Body of pancreas (tissue), 4 donors: ENCODE data around the gene TCOF1. TPM values are rescaled to one million over a fixed set of nuclear protein-coding genes. Genes with fewer than 3 reads are reported as not detected.

Experiments
- ATAC-seq: fragments of 150-250 bp; one replicate; pipeline ENCODE4 v1.9.1; 2016
- DNase-seq, 4 donors: peaks; one replicate each; pipeline ENCODE4 v3.0.0-alpha.2; 2019
- H3K27ac ChIP-seq, 4 donors: fragments of 200-600 bp; sonication (generic); 1 replicate in 3 of 4; 2 replicates in 1 of 4; pipeline versions ENCODE4 v1.5.1 to v1.6.1; 2016 to 2019; ENCODE audit warnings: mild to moderate bottlenecking in 1 of 4, mixed read lengths in 1 of 4, moderate library complexity in 1 of 4
- H3K27me3 ChIP-seq, 2 donors: fragments of 200-600 bp; sonication (generic); one replicate each; pipeline ENCODE4 v1.6.0; 2016; ENCODE audit warnings: mild to moderate bottlenecking in 1 of 2
- H3K36me3 ChIP-seq, 2 donors: fragments of 200-600 bp; sonication (generic); replicated peaks in 1 of 2; 2 replicates each; pipeline ENCODE4 v1.5.1; 2016; ENCODE audit warnings: low read depth in 2 of 2; ENCODE audit not compliant: insufficient read depth in 1 of 2
- H3K4me1 ChIP-seq: fragments of 200-600 bp; sonication (generic); one replicate; pipeline ENCODE4 v1.6.0; 2016
- H3K4me3 ChIP-seq, 2 donors: fragments of 200-600 bp; sonication (generic); 1 replicate in 1 of 2; 2 replicates in 1 of 2; pipeline ENCODE4 v1.5.1; 2016 to 2019
- H3K9me3 ChIP-seq, 3 donors: fragments of 200-600 bp; sonication (generic); 1 replicate in 2 of 3; 2 replicates in 1 of 3; pipeline ENCODE4 v1.5.1; 2016
- POLR2A ChIP-seq, 3 donors: fragments of 450-650 bp; IDR thresholded peaks; one replicate each; pipeline ENCODE4 v1.6.1; 2016; ENCODE audit warnings: antibody characterized with exemption in 3 of 3, mild to moderate bottlenecking in 2 of 3
- WGBS, 2 donors: methylation state at CpG; one replicate each; pipeline ENCODE4 v1.1.5; 2017; 5-methylcytosine and 5-hydroxymethylcytosine counted together
- intact Hi-C: fragments of 100-400 bp; cut with DNase I; formaldehyde crosslinking; loops from one replicate; pipeline ENCODE4 v1.15.1; 2023
- total RNA-seq, 2 donors: library from RNA; depleted of rRNA; stranded (reverse); fragments of >200 nt; gene quantifications; one replicate each; pipeline ENCODE4 v1.1.0, GENCODE V29; 2016
- TF ChIP-seq, protein P1 (sequence below), 7 experiments: fragments of 450-650 bp in 4 of 7; fragments of 200-600 bp in 3 of 7; sonication (generic) in 3 of 7; IDR thresholded peaks; one replicate each; pipeline ENCODE4 v1.5.1; 2016 to 2019; ENCODE audit warnings: antibody characterized with exemption in 7 of 7

The TCOF1 gene
- total RNA-seq, 2 donors from 2014 or later, result 18.9 to 23.4 TPM

DNA sequence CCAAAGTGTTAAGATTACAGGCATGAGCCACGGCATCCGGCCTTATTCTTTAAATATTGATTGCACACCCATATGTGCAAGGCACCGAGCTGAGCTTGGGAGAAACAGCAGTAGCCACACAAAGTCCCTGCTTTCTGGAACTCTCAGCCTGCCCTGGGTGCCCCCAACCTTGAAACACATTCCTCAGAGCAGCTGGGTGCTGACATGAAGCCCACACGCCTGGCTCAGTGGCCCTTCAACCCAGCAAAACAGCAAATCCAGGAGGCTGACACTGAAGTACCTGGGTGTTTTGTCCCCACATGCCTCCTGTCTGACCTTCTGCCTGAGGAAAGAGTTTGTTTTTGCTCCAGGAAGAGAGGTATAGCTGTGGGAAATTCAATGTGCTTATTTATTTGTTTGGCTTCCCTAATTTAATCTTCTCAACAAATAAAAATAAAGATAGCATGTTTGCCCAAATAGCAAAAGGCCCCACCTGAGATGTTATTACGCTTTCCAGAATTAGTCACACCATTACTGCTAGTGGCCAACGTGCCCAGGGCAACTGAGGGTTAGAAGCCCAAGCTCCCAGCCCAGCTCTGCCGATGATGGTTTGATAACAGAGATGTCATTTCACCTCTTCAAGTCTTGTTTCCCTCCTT, 13.4 kb upstream of the TCOF1 start:
- TF ChIP-seq POLR2A (IDR thresholded peaks at IDR 0.05), result no peak
- TF ChIP-seq, protein P1, sequence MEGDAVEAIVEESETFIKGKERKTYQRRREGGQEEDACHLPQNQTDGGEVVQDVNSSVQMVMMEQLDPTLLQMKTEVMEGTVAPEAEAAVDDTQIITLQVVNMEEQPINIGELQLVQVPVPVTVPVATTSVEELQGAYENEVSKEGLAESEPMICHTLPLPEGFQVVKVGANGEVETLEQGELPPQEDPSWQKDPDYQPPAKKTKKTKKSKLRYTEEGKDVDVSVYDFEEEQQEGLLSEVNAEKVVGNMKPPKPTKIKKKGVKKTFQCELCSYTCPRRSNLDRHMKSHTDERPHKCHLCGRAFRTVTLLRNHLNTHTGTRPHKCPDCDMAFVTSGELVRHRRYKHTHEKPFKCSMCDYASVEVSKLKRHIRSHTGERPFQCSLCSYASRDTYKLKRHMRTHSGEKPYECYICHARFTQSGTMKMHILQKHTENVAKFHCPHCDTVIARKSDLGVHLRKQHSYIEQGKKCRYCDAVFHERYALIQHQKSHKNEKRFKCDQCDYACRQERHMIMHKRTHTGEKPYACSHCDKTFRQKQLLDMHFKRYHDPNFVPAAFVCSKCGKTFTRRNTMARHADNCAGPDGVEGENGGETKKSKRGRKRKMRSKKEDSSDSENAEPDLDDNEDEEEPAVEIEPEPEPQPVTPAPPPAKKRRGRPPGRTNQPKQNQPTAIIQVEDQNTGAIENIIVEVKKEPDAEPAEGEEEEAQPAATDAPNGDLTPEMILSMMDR (IDR thresholded peaks at IDR 0.05), result no peak

DNA sequence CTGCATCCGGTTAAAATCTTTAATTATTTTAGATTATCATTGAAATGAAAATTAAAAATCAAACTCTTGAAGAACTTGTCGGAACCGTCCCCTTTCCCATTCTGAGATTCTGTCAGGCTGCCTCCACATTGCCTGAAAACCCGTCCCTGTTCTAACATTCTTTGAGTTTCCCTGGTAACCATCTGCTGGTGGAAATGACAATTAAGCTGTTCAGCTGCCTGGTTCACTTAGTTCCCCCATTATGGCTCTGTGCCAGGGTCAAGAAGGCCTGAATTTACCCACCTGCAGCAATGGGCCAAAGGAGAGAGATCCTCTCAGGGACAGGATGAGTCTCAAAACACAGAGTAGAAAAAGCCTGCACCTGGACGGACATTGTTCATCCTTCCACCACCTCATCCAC, 11.8 kb upstream of the TCOF1 start:
- intact Hi-C loops, result loop anchor here (10.0 kb wide), 1 partner anchor 181 kb away; the partner anchor contains the start of gene CDX1
- DNase-seq (no peak), ATAC-seq (no peak)
- no peak for TF ChIP-seq POLR2A (IDR thresholded peaks at IDR 0.05)
- TF ChIP-seq, protein P1 (IDR thresholded peaks at IDR 0.05), result no peak
- Histone ChIP-seq H3K9me3 (no peaks in the 10 kb centered on the region), H3K4me1 (peaks cover 5% of the 10 kb centered on the region), H3K27ac (no peak overlapping the region), H3K36me3 (no peaks in the 10 kb centered on the region), H3K27me3 (no peaks in the 10 kb centered on the region), H3K4me3 (no peak overlapping the region)
- 79% methylated on average over 5 of the region's 5 CpGs for WGBS, 2 donors

More for the DNA sequence above, 13.4 kb upstream of the TCOF1 start:
- intact Hi-C loops, result loop anchor here (10.0 kb wide), 1 partner anchor 179 kb away; the partner anchor contains the start of gene CDX1
- no peak for ATAC-seq
- H3K36me3 ChIP-seq, result no peaks in the 10 kb centered on the region
- H3K27me3 ChIP-seq, result no peaks in the 10 kb centered on the region
- H3K9me3 ChIP-seq, result no peaks in the 10 kb centered on the region
- H3K4me3 ChIP-seq, result no peak overlapping the region
- DNase-seq, result no peak
- 62 to 75% methylated on average over 7 of the region's 7 CpGs for WGBS, 2 donors
- no peaks in the 10 kb centered on the region for H3K4me1 ChIP-seq
- no peak overlapping the region for H3K27ac ChIP-seq

DNA sequence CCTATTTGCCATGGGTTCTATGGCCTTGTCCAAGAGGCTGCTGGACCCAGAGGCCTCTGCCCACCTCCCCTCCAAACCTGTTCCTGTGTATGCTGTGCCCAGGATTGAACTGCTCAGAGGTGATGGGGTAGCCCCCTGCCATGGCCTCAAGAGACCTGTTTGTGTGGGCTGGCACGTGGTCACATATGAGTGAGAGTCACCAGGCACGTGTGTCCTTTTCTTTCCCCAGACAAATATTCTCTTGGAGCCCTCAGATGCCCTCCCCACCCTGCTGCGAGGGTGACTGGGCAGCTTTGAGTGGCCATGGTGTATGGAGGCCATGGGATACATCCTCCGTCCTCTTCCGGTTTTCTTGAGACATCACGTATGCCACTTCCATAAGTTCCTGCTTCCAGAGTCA, 10.9 kb upstream of the TCOF1 start:
- no peaks in the 10 kb centered on the region for H3K36me3 ChIP-seq
- no peak overlapping the region for H3K27ac ChIP-seq
- intact Hi-C loops, result loop anchor here (10.0 kb wide), 1 partner anchor 182 kb away; the partner anchor contains the start of gene CDX1
- H3K9me3 ChIP-seq, result no peaks in the 10 kb centered on the region
- H3K4me3 ChIP-seq, result no peak overlapping the region
- peaks cover 8% of the 10 kb centered on the region for H3K4me1 ChIP-seq
- DNase-seq (no peak), ATAC-seq (no peak)
- no peaks in the 10 kb centered on the region for H3K27me3 ChIP-seq
- TF ChIP-seq, protein P1 (IDR thresholded peaks at IDR 0.05), result no peak
- no peak for TF ChIP-seq POLR2A (IDR thresholded peaks at IDR 0.05)
- WGBS, 2 donors, result 60 to 79% methylated on average over 6 of the region's 6 CpGs

DNA sequence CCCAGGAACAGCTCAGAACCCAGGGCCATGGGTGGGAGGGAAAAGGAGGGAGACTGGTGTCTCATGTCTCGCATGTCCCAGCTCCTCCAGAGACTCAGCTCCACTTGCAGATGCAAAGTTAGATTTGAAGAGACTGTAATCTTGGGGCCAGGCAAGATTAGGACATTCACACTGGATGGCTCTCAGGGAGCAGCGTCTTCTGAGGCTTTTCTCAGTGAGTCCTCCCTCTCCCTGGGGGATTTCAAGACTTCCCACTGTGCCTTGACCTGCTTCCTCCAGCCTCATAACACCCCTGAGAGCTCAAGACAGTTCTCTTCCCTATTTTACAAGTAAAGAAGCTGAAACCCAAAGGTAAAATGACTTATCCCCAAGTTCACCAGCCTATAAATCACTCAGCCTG, 10.5 kb upstream of the TCOF1 start:
- H3K36me3 ChIP-seq, result no peaks in the 10 kb centered on the region
- H3K27ac ChIP-seq, result no peak overlapping the region
- intact Hi-C loops, result loop anchor here (10.0 kb wide), 1 partner anchor 182 kb away; the partner anchor contains the start of gene CDX1
- ATAC-seq, result no peak
- WGBS, 2 donors, result 75 to 76% methylated on average over 2 of the region's 2 CpGs
- TF ChIP-seq, protein P1 (IDR thresholded peaks at IDR 0.05), result no peak
- TF ChIP-seq POLR2A (IDR thresholded peaks at IDR 0.05), result no peak
- H3K9me3 ChIP-seq, result no peaks in the 10 kb centered on the region
- no peak overlapping the region for H3K4me3 ChIP-seq
- peaks cover 8% of the 10 kb centered on the region for H3K4me1 ChIP-seq
- no peak for DNase-seq
- H3K27me3 ChIP-seq, result no peaks in the 10 kb centered on the region

DNA sequence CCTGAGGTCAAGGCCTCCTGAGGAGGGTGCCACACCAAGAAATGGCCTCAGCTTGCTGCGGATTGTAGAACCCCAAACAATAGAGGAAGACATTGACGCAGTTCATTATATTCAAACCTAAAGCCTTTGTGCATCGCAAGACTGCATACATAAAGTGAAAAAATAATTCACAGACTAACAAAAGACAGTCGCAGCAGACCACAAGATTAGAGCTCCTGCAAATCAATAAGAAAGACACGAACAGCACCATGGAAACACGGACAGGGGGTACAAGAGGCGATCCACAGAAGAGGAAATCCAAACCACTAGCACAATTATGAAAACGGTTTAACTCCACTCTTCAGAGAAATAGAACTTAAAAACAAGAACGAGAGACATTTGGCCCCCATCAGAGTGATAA, 10.0 kb upstream of the TCOF1 start:
- intact Hi-C loops, result loop anchor here (10.0 kb wide), 1 partner anchor 183 kb away; the partner anchor contains the start of gene CDX1
- no peak overlapping the region for H3K4me3 ChIP-seq

More for the DNA sequence above, 10.0 kb upstream of the TCOF1 start:
- DNase-seq, result no peak
- no peak for TF ChIP-seq POLR2A (IDR thresholded peaks at IDR 0.05)
- TF ChIP-seq, protein P1 (IDR thresholded peaks at IDR 0.05), result no peak
- Histone ChIP-seq H3K4me1 (peaks cover 8% of the 10 kb centered on the region), H3K27me3 (no peaks in the 10 kb centered on the region), H3K27ac (no peak overlapping the region), H3K9me3 (no peaks in the 10 kb centered on the region), H3K36me3 (no peaks in the 10 kb centered on the region)
- WGBS, 2 donors, result 54 to 62% methylated on average over 9 of the region's 9 CpGs
- ATAC-seq, result no peak
